SK-N-DZ (cell line): ENCODE results near the gene PTGR1.
"Not testable (repeated sequence)": the region's sequence is repeated elsewhere in the genome, so short reads cannot be mapped to it uniquely, and the experiment has no call there.

Experiments
- DNase-seq: peaks from one replicate; pipeline ENCODE4 v3.0.0-alpha.2; 2015; ENCODE audit warnings: low spot score

Gene PTGR1

DNA sequence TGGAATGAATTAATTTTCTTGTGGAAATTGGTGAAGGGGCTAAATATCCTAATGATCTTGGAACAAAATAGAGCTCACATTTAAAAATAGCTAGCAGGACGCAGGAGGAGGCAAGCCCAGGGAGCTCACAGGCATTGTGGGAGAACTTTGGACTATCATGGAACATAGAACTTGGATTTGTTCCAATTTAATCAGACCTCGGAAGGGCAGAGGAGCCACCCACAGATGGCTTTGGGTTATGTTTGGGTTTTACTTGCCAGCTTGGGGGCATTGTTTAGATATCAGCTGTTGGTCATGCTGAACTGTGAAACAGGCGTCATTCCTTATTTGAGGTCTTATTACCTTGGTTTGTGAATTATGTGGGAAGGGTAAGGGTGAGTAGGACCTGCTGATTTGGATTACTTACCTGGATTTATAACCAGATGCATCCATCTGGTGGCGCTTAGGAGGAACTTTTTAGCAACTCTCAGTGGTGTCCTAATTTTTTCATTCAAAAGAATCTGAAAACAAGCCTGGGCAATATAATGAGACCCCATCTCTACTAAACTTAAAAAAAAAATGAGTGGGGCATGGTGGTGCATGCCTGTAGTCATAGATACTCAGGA, 14.1 kb upstream of the PTGR1 start:
- no peak for DNase-seq

DNA sequence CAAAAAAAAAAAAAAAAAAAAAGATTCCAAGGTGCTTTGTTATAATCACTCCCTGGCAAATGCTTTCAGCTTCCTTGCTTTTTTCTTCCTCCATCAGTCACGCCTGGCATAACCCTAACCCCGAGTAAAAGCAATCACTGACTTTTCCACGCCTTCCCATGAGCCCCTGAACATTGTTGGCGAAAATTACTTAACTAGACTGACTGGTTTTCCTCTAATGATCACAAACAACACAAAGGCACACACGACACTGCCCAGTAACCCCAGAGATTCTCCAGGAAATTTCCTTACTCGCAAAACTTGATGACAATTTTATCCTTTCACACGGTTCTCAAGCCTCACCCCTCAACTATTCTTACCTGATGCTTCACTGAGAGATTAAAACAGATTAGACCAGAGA, 11.4 kb upstream of the PTGR1 start:
- DNase-seq, result no peak

DNA sequence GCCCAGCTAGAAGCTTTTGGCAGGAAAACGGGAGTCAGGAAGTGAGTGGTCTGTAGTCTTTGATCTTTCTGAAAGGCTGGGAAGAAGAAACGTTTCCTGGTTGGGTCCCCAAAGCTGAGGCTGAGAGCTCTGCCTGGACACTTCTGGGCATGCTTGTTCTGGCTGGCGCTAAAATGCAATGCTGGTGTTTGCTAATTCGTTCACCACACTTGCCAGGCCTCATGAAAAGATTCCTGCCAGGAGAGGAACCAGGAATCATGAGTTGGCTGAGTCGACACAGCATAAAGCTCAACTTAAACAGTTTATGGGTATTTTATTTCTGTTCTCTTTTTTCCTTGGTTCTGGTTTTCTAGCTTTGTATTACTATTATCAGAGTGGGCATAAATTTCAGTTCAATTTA, 10.7 kb upstream of the PTGR1 start:
- no peak for DNase-seq

DNA sequence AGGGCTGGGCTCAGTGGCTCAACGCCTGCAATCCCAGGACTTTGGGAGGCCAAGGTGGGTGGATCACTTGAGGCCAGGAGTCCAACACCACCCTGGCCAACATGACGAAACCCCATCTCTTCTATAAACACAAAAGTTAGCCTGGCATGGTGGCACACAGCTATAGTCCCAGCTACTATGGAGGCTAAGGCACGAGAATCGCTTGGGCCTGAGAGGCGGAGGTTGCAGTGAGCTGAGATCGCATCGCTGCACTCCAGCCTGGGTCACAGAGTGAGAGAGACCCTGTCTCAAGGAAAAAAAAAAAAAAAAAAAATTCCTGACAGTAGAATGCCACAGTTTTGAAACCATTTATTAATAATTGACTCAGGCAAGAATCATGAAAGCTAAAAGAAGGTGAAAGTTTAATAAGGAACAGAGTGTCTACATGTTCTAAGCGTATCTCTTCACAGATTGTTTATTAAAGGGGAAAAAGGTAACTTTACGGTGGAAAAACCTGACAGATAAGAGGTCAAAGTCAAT, 5.7 kb upstream of the PTGR1 start:
- no peak for DNase-seq

DNA sequence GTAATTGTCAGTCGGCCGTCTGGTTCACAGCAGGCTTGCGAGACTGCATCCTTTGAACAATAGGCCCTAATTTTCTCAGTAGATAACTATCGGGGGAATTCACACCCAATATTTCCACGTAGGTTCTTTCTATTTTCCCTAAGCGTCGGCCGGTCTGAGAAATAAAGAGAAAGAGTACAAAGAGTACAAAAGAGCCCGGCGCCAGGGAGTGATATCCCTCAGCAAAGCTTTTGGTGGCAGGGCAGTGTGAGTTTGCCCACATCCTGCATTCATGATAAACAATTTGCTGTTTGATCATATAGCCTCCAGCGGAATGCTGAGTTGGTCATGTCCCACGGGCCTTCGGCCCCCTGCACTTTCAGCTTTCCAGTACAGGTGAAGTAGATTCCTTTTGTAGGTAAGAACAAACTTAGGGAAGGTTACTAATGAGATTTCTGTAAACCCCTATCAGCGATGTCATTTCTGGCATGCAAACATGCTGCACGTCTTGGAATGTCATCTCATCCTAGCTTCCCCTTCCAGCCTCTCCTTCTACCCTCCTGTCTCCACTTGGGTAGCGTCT, 4.7 kb upstream of the PTGR1 start:
- no peak for DNase-seq

DNA sequence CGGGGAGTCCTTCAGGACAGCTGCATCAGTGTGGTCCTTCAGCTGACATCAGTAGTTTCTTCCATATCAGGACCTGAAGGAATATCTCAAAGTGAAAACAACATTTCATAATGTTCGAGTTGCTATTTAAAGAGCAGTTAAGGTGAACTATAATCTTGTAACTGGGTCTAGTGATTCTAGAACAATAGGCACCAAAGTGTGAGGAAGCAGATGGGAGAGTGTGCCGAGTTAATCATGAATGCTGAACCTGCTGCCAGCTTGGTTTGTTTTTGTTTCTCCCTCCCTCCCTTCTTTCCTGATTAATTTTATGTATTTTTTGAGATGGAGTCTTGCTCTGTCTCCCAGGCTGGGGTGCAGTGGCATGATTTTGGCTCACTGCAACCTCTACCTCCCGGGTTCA, 3.6 kb upstream of the PTGR1 start:
- no peak for DNase-seq

DNA sequence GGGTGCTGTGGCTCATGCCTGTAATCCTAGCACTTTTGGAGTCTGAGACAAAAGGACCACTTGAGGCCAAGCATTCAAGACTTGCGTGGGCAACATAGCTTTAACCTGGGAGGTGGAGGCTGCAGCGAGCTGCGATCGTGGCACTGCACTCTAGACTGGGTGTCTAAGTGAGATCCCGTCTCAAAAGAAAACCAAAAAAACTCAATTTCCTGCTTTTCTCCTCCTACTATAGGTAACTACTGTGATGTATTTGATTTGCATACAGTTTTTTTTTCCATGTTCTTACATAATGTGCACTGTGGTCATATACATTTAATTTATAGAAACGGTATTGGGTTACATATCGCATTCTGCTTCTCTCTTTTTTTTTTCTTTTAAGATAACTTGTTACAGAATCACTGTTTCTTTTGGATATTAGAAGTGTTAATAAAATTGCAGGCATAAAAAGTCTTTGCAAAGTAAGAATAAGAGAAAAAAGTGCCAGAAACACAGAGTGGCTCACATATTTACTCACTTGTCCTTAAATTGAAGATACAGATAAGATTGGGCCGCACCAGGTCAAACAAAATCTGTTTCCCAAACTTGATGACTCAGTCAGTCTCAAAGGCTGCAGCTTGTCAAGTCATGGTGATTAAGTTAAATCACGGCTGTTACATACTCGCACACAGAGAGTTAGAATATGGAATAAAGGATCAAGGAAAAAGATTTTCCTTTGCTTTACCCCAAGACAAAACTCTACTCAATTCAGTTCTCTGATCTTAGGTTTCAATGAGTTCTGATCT, 2.0 kb upstream of the PTGR1 start:
- DNase-seq, result no peak

DNA sequence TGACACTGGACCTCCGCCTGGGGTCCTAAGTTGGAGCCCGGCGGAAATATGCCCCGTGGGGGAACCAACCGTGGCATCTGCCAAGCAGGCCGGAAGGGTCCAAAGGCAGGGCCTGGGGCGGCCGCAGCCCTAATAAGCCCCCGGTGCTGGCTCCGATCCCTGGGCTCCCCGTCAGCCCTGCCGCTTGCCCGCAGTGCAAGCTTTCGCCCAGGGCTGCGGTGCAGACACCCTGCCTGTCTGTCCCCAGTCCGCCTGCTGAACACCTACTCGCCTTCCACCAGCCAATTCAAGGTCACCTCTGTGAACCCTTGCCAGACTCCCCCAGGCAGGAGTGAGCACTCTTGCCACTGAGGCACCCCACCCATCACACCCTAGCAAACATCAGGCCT, 502 bp upstream of the PTGR1 start:
- no peak for DNase-seq

DNA sequence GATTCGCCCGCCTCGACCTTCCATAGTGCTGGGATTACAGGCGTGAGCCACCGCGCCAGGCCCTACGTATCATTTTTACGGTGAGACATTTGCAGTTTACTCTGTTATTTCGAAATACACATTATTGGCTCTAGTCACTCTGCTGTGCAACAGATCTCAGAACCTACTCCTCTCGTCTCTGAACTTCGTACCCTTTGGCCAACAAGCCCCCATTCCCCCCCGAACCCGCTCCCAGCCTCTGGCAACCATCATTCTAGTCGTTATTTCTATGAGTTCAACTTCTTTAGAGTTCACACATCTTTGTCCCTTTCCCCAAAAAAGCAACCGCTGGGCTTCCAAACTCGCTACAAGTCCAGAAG, 735 bp downstream of the PTGR1 start:
- DNase-seq, result no peak

DNA sequence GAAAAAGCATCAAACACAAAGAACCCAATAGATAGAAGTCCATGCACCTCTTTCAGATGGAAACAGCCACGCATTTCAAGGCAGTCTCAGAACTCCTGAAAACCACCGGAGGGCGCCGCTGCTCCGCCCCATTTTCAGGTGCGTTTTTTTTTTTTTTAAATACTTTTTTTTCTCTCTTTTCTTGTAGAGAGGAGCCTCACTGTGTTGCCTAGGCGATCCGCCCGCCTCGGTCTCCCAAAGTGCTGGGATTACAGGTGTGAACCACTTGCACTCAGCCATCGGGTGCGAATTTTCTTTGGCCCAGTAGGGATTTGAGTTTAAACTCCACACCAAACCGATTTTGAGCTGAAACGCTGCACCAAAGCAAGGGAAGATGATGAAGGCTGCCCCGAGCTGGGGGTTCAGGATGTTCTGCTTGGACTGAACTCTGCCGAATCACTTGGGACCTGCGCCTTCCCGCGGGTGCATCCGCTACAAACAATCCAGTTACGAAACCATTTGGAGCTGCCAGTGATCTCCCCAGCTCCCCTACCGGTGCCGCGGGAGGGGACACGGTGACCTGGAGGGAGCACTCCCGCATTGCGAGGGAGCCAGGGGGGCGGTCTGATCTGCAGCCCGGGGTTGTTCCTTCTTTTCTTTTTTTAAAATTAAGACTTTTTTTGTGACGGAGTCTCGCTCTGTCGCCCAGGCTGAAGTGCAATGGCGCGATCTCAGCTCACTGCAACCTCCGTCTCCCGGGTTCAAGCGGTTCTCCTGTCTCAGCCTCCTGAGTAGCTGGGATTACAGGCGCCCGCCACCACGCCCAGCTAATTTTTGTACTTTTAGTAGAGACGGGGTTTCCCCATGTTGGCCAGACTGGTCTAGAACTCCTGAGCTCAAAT, 1.4 kb downstream of the PTGR1 start:
- peak; percentile 66 for DNase-seq

DNA sequence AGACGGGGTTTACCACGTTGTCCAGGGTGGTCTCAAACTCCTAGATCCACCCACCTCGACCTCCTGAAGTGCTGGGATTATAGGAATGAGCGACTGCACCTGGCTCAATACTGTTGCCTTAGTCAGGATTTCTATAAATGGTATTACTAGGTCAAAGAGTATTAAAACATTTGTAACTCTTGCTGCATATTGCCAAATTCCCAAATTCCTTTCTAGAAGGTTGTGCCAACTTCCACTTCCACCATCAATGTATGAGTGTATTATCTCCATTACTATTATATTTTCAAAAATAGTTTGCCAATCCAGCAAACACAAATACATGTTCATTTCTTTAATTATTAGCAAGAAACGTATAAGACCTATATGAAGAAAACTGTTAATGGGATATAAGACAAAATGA, 10.6 kb downstream of the PTGR1 start:
- no peak for DNase-seq

DNA sequence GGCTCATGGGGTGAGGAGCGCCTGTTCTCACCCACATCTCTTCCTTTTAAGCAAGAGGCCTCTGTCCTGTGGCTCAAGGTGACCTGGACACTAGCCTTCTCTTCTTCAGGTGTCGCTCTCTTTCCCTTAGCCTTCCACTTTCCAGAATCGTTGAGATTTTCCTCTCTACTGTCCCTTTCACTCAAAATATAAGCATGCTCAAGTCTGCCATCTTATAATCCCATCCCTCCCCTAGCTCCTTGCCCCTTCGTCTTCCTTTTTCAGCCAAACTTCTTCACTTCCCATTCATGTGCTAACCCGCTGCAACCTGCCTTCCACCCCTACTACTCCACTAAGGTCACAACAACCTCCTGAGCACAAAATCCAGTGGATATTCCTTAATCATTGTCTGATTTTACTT, 13.1 kb downstream of the PTGR1 start:
- DNase-seq, result no peak

DNA sequence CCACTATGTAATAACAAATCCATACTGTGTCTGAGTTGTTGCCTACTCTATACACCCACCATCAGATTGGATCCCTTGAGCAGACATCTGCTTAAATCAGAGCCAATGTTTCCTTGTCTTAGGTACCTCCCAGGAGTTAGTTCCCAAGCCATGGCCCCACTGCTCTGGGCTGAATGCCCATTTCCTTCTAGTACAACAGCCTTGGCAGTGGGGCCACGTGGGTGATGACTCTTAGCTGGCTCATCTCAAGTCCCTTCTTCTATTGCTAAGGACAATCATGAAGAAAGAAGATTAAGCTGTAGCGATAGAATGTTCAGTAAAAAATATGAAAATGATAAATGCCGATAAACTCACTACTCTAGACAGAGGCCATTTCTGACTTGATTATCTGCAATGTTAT, 16.6 kb downstream of the PTGR1 start:
- no peak for DNase-seq

DNA sequence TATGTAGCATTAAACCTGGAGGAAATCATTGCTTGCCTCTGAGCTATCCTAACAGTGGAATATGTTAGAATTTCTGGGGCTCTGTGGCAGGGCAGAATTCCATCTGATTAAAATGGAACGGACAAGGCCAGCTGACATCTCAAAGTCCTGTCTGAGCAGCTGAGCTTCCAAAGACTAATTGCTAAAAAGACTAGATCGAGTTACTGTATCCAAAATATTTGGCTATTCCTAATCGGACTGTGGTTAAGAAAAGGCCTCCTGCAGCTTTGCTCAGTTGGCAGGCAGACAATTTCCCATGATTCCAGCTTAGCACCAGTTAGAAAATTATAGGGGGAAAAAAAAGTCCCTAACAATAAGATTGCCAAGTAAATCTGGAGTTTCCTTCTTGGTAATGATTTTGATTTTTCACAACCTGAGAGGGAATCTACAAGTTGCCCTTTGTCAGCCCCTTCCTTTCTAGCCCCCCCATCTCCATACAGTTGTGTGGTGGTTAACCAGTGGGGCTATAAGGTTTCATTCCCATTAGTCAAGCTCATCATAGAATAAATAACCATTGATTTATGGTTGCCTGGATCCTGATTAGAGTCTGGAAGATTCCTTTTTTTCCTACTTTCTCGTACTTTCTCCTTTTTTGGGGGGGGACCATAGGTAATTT, 26.4 kb downstream of the PTGR1 start:
- no peak for DNase-seq

DNA sequence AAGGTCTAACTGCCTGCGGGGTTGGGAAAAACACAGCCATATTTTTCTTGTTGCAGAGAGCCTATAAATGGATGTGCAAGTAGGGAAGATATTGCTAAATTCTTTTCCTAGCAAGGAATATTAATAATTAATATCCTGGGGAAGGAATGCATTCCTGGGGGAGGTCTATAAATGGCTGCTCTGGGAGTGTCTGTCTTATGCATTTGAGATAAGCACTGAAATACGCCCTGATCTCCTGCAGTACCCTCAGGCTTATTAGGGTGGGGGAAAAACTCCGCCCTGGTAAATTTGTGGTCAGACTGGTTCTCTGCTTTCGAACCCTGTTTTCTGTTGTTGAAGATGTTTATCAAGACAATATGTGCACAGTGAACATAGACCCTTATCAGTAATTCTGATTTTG, 31.3 kb downstream of the PTGR1 start:
- not testable (repeated sequence) for DNase-seq

DNA sequence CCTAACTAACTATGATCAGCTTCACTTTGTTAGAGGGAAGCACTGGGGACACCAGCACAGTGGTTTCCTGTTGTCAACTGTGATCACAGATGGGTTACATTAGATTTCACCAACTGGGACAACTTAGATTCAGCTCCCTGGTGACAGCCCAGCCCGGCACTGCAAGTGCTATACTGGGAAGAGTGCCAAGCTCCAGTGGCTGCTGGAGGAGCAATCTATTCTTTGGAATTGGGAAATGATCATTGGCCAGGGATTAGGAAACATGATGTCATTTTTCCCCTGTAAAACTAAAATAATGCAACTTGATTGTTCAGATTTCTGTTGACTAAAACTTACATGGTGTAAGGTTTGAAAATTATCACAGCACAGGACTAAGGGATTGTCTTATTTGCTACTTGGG, 33.2 kb downstream of the PTGR1 start:
- DNase-seq, result no peak

DNA sequence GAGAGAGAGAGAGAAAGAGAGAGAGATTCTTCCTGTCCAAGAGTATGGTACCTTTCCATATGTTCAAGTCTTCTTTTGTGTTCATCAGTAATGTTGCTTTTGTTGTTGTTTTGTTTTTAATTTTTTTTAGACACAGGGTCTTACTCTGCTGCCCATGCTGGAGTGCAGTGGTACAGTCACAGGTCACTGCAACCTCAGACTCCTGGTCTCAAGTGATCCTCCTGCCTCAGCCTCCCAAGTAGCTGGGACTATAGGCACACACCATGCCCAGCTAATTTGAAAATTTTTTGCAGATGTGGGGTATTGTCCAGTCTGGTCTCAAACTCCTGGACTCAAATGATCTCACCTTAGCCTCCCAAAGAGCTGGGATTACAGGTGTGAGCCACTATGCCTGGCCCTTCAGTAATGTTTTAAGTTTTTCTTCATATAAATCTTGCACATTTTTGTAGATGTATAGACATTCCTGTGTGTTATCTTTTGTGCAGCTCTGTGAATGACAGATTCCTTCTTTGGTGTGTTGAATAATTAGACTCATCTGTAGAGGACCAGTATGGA, 38.2 kb downstream of the PTGR1 start:
- DNase-seq, result no peak

DNA sequence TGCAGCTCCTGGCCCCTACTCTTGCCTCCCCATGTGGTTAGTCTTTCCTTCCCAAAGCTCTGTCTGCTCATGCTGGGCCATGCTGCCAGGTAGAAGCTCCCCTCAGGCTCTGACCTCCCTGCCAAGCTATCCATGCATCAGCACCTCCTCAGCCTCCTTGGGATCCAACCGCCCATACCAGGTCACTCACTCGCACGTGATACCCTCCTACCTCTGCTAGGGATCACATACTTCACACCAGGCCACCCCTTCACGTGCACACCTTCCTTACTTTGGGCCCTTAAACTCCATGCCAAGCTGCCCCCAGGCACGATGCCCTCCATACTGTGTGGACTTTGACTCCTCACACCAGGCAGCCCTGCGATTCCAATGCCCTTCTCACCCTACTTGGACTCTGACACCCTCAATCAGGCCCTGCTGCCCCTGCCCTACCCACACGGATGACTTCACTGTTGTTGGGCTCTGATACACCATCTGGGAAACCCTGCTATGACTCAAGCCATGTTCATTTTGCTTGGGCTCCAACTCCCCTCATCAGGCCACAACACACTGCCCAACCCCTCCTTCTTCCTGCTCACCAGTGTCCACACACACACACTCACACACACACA, 40.3 kb downstream of the PTGR1 start:
- no peak for DNase-seq

DNA sequence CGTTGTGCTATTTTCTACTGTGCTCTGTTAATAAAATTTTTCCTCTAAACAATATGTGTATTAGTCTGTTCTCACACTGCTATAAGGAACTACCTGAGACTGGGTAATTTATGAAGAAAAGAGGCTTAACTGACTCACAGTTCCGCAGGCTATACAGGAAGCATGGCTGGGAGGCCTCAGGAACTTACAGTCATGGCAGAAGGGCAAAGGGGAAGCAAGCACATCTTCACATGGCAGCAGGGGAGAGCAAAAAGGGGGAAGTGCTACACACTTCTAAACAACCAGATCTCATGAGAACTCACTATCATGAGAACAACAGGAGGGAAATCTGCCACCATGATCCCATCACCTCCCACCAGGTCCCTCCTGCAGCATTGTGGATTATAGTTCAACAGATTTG, 44.0 kb downstream of the PTGR1 start:
- not testable (repeated sequence) for DNase-seq

DNA sequence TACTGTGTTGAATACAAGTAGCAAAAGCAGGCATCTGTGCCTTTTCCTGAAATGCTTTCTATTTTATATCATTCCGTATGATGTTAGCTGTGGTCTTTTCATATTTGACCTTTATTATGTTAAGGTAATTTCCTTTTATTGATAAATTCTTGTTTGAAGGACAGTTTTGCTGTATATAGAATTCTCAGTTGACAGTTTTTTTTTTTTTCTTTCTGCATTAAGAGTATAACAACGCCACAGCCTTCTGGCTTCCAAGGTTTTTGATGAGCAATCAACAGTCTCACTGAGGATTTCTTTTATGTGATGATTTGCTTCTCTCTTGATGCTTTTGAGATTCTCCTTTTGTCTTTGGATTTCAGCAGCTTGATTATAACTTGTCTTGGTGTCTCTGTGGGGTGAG, 50.8 kb downstream of the PTGR1 start:
- DNase-seq, result no peak
